Activated naive CD4-positive, alpha-beta T cell treated with anti-CD3 and anti-CD28 coated beads, Interleukin-2, amount 50 U/mL, for 16 hours (primary cell): ENCODE results near the gene ANKRD61.
"Not testable (repeated sequence)": the region's sequence is repeated elsewhere in the genome, so short reads cannot be mapped to it uniquely, and the experiment has no call there.

Experiments
- DNase-seq: peaks from one replicate; pipeline ENCODE4 v3.0.0-alpha.2; 2020

The ANKRD61 gene

DNA sequence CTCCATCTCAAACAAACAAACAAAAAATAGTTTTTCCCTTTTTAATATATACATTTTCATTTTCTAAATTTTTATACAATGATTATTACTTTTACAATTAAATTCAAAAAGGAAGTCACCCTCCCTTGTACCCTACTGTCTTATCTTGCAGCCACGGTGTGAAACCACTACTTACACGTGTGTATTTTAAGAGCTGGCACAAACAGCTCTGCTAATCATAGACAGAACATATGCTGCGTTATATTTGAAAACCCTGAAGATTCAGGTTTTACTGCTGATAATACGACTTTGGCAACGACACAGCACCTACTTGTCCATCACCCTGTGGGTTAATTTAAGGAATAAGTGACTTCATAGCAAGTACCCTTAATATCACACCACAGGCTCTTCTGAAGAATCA lies 991 bp downstream of the ANKRD61 start:
- no peak for DNase-seq

DNA sequence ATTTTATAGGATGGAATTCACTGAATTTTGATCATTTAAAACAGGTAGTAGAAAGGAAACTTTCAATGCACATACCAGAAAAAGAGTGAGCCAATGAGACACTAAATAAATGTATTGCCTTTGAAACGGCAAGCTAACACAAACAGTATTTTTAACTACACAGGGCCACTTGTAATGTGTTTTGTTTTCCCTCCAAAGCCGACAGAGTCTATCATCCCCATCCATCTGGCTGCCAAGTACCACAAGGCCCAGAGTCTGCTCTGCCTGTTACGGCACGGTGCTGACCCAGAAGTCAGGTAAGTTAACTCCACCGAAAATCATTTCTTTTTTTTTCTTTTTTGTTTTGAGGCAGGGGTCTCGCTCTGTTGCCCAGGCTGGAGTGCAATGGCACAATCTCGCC lies 1.5 kb downstream of the ANKRD61 start:
- DNase-seq = no peak

DNA sequence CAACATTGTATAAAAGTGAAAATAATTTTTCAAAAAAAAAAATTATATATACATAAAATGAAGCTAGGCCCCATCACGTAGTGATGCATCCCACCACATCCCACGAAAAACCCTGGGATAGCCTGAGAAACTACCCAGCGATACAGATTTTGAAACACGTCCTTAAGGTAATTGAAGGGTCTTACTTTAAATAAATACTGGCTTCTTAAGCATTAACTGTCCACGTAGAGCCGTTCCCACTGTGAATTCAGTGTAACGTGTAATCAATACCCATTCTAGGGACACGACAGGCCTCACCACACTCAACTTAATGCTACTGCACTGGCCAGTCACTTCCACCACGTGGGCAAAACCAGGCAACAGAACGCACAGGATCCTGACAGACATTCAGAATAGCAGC lies 4.0 kb downstream of the ANKRD61 start:
- DNase-seq = no peak

DNA sequence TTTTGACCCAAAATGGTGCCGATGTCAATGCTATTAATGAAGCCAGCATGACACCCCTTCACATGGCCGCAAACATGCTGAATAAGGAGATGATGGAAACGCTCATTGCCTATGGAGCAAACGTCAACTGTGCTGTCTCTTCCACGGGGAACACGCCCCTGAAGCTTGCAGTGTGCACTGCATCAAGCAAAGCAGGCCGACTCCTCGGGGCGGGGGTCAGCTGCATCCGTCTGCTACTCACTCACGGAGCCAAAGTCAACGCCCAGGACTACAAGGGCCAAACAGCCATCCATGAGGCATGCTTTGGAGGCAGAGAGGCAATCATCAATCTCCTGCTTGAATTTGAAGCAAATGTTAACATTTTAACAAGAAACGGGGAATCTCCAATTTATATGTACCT lies 4.5 kb downstream of the ANKRD61 start:
- DNase-seq = no peak

DNA sequence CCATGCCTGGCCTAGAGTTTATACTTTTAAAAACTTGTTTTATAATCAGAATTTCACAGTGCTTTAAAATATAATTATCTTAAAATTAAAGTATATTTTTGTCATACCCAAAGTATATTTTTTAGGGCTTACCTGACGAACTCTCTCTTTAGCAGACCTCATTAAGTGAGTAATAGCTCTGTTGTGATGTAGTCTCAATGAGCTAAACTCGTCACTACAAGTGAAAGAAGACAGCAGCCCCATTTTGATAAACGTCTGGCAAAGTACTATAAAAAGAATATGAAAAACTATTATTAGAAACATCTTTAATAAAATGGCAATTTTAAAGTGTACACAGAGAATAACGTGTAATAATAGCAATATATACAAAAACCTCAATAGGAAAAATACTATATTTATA lies 18.6 kb downstream of the ANKRD61 start:
- DNase-seq = no peak

DNA sequence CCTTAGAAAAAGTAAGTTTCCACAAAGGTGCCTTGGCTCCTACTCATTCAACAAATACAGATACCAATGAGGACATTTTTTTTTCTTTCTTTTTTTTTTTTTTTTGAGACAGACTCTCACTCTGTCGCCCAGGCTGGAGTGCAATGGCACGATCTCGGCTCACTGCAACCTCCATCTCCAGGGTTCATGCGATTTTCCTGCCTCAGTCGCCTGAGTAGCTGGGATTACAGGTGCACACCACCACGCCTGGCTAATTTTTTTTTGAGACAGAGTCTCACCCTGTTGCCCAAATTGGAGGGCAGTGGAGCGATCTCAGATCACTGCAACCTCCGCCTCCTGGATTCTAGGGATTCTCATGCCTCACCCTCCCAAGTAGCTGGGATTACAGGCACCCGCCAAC lies 20.0 kb downstream of the ANKRD61 start:
- not testable (repeated sequence) for DNase-seq

DNA sequence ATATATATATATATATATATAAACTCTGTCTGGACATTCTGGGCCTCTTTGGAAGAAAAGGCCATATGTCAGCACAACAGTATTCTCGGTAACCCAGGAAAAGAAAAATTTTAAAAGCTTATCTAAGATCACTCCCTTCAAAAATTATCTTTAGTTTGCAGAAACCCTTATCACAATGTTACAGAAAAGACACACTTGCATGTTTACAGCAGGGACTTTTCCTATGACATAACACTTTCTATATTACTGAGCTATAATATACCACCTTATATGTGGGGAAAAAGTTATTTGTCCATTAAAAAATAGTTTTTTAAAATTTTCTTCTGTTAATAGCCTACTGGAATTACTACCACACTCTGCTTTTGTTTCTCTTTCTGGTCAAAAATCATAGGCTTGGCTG lies 25.4 kb downstream of the ANKRD61 start:
- DNase-seq = no peak

DNA sequence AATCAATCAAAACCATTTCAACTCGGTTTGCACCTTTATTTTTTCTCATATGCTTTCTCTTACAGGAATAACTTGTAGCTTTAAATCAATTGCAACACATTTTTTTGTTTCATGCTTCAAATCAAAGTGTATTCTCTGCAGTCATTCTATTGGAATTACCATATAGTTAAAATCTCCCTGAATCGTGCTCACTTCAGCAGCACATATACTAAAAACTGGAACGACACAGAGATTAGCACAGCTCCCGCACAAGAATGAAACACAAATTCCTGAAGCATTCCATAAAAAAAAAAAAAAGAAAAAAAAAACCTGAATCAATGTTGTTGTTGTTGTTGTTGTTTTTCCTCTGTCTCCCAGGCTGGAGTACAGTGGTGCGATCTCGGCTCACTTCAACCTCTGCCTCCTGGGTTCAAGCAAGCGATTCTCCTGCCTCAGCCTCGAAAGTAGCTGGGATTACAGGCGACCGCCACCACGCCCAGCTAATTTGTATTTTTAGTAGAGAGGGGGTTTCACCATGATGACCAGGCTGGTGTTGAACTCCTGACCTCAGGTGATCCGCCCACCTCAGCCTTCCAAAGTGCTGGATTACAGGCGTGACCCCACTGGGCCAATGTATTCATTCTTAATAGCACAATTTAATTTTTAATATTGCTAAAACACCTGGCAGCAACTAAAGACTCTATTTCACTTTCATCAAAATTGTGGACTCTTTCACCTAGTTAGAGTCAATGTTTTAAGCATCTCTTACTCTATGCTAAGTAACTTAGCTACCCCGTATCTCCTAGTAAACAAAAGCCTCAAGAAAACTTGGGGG lies 26.3 kb downstream of the ANKRD61 start:
- DNase-seq = no peak

DNA sequence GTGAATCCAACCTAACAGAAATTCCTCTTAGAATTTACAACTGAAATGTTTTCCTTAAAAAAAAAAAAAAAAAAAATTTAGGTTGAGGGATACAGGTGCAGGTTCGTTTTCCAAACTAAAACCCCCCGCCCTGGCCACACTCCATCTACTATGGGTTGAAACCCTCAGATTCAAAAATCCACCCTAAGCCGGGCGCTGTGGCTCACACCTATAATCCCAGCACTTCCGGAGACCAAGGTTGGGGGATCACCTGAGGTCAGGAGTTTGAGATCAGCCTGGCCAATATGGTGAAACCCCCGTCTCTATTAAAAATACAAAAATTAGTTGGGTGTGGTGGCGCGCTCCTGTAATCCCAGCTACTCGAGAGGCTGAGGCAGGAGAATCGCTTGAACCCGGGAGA lies 28.8 kb downstream of the ANKRD61 start:
- DNase-seq = not testable (repeated sequence)

DNA sequence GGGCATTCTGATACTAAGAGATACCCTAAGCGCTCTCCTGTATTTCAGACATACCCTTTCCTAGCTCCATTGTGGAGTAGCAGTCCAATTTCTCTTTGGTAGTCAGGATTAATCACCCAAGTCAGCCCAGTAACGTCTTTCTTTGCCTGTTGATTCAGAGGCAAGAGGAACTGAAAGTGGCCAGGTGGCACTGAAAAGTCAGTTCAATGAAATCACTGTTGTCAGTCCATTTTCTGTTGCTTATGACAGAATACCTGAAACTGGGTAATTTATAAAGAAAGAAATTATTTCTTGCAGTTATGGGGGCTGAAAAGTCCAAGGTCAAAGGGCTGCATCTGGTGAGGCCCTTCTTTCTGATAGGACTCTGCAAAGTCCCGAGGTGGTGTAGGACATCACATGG lies 40.2 kb downstream of the ANKRD61 start:
- DNase-seq = no peak

DNA sequence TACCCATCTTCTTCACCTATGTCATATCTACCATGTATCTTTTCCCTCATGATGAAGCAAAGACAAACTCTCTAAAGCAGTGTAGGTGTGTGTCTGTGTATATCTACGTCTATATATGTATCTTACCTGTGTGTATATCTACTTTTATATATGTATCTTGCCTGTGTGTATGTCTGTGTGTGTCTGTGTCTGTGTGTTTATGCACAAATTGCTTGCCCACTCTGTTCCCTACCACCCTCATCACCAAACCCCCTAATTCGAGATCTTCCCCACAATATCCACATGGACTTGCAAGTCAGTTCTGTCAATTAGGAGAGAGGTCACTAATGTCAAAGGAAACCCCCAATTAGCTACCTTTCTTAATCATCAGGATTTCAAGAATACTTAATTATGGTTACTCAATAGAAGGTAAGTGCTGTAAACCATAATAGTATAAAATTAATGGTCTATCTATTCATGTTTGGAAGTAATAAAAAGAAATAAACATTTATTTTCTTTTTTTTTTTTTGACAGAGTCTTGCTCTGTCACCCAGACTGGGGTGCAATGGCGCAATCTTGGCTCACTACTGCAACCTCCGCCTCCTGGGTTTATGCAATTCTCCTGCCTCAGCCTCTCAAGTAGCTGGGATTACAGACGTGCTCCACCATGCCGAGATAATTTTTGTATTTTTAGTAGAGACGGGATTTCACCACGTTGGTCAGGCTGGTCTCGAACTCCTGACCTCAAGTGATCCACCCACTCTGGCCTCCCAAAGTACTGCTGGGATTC lies 43.6 kb downstream of the ANKRD61 start:
- no peak for DNase-seq

DNA sequence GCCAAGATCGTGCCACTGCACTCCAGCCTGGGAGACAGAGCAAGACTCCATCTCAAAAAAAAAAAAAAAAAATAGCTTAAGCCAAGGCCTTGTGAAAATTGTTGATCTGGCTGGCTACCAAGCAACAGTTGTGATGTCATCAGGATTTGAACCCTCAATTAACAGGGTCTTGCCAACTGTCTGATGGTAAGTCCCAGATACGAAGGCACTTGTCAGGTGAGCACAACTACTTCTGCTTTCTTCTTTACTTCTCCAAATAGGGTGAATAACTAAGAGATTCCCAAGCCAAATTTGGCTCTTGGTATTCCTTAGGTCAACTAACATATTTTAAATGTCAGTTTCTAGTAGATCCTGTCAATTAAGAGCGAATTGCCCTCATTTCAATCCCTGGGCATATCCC lies 47.4 kb downstream of the ANKRD61 start:
- no peak for DNase-seq

DNA sequence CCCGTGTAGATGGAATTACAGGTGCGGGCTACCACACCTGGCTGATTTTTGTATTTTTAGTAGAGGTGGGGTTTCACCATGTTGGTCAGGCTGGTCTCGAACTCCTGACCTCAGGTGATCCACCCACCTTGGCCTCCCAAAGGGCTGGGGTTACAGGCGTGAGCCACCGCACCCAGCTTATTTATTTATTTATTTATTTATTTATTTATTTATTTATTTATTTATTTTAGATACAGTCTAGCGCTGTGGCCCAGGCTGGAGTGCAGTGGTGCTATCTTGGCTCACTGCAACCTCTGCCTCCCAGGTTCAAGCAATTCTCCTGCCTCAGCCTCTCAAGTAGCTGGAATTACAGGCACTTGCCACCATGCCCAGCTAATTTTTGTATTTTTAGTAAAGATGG lies 51.9 kb downstream of the ANKRD61 start:
- DNase-seq = not testable (repeated sequence)
